NOMO-1 treated with DMSO at 0.1 percent for 48 hours (cell line): ENCODE data around the gene CCDC158.
"Not testable (repeated sequence)": the region's sequence is repeated elsewhere in the genome, so short reads cannot be mapped to it uniquely, and the experiment has no call there.

ENCODE experiments used
- DNase-seq: peaks from one replicate; lab custom pipeline; 2025; ENCODE audit not compliant: unreplicated experiment; lab: John Stamatoyannopoulos, UW

Gene CCDC158

GRCh38 chr4:76430519-76431388 lies 9.8 kb upstream of the CCDC158 start:
- DNase-seq, result peak; percentile 59

- peak; percentile 63 for DNase-seq
These were observed 8.7 kb upstream of the CCDC158 start for GRCh38 chr4:76429636-76430035.

GRCh38 chr4:76426272-76426671 lies 5.3 kb upstream of the CCDC158 start:
- no peak for DNase-seq

DNA sequence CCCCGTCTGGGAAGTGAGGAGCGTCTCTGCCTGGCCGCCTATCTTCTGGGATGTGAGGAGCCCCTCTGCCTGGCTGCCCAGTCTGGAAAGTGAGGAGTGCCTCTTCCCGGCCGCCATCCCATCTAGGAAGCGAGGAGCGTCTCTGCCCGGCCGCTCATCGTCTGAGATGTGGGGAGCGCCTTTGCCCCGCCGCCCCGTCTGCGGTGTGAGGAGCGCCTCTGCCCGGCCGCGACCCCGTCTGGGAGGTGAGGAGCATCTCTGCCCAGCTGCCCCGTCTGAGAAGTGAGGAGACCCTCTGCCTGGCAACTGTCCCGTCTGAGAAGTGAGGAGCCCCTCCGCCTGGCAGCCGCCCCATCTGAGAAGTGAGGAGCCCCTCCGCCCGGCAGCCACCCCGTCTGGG lies 2.2 kb upstream of the CCDC158 start:
- not testable (repeated sequence) for DNase-seq

- DNase-seq, result no peak
These were observed 666 bp downstream of the CCDC158 start for GRCh38 chr4:76420188-76420761.

DNA sequence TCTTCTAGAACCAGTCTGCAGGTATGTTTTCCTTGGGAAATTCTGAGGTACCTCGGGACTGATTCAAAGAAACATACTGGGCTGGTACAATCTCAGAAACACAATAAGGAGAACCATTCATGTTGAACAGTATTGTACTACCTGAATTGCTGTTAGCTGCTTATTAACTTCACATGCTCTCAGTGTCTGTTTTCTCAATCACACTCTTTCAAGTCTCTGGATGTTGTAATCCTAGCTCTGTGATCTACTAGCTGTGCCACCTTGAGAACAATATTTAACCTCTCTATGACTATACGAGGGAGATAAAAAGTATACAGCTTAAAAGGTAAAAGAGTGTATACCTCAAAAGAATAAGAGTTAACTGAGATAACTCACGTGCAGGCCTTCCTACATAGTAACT lies 10.3 kb downstream of the CCDC158 start:
- no peak for DNase-seq

- peak; percentile 77 for DNase-seq
These were observed 13.4 kb downstream of the CCDC158 start for GRCh38 chr4:76407440-76408119.

DNA sequence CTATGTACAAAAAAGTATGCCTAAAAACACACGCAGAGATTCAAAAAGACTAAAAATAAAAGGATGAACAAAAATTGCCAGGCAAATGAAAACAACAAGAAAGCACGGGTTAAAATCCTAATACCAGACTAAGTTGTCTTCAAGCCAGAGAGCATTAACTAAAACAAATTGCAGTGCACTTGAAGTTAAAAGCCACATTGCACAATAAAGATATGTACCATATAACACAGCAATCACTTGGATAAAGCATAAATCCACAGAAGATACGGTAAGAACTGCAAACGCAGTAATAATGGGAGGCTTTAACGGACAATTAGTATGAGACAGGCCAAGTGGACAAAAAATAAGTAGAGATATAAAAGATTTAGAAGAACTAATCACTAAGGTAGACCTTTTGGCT lies 14.9 kb downstream of the CCDC158 start:
- DNase-seq, result no peak

GRCh38 chr4:76401654-76402053 lies 19.3 kb downstream of the CCDC158 start:
- DNase-seq, result no peak

GRCh38 chr4:76388160-76388908 lies 32.6 kb downstream of the CCDC158 start:
- DNase-seq, result no peak

DNA sequence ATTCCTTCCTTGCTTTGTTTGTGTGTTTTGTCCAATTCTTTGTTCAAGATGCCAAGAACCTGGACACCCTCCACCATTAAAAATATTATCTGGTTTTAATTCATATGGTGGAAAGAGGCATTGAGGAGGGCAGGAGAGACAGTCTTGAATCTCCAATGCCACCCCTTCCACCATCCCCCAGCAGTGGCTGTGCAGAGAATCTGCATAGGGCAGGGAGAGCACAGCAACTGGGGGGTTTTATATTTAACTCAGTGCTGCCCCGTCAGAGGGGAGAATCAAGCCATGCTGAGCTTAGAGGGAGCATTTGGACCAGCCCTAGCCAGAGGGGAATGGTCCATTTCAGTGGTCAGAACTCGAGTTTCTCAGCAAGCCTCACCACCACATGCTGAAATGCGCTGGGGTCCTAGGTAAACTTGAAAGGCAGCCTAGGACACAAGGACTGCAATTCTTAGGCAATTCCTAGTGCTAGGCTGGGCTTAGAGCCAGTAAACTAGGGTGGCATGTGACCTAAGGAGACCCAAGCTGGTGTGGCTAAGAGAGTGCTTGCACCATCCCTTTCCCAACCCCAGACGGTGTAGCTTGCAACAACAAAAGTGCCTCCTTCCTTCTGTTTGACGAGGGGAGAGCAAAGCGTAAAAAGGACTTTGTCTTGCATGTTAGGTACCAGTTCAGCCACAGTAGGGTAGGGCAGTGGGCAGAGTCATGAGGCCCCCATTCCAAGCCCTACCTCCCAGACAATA lies 34.2 kb downstream of the CCDC158 start:
- DNase-seq, result no peak

DNA sequence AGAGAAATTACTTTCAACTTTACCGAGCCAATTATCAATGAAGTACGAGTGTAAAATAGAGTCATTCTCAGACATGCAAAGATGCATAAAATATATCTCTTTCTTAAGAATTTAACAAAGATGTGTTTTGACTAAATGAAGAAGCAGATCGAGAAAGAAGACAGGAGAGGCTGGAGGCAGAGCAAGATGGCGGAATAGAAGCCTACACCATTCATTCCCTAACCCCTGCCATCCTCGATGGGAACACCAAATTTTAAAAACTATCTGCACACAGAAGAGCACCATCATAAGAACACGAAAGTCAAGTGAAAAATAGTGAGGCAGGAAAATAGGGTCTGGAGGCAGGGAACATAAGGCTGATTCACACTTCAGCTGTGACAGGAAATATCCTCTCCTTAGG lies 35.0 kb downstream of the CCDC158 start:
- no peak for DNase-seq

- peak; percentile 28 for DNase-seq
These were observed 36.9 kb downstream of the CCDC158 start for GRCh38 chr4:76384052-76384451.

GRCh38 chr4:76383001-76383400 lies 37.9 kb downstream of the CCDC158 start:
- no peak for DNase-seq

DNA sequence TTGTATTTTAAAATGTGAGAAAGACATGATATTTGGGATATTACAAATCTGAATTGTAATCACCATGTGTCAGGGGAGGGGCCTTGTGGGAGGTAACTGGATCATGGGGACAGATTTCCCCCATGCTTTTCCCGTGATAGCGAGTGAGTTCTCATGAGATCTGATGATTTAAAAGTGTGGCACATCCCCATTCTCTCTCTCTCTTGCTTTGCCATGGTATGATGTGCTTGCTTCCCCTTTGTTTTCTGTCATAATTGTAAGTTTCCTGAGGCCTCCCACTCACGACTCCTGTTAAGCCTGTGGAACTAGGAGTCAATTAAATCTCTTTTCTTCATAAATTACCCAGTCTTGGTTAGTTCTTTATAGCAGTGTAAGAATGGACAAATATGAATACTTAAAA lies 39.0 kb downstream of the CCDC158 start:
- DNase-seq, result peak; percentile 62

GRCh38 chr4:76380561-76380960 lies 40.4 kb downstream of the CCDC158 start:
- no peak for DNase-seq

DNA sequence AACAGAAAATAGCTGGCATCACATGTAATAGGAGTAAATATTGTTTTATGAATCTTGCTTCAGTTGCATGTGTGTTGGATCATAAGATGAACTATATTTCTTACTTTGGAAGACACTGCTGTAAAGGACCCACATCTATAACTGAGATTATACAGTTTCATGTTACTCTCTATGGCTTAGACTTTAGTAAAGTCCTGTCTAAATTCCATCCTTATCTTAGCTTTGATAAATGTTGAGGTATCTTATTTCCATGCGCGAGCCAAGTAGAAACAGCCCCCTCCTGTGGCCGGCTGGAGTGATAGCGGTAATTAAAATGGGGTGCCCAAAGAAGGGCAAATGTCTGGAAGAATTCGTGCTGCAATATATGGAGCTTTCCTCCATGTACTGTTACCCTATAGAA lies 43.0 kb downstream of the CCDC158 start:
- DNase-seq, result no peak

GRCh38 chr4:76377481-76377901 lies 43.5 kb downstream of the CCDC158 start:
- no peak for DNase-seq

DNA sequence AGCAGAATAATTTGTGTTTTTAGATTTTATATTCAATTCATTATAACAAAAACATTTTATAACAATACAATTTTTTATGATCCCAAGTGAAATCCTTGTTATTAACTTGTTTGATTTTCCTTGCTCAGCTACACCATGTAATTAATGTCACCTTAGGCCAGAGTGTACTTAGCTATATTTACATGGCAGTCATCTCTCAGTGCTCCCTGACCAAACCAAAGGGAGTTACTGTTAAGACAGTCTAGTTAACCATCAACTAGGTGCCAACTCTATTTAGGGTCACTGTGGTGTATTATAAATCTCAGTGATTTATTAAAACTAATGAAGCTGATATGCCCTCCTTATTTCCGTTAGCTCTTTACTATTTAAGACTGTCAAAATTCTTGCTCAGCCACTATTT lies 44.4 kb downstream of the CCDC158 start:
- no peak for DNase-seq

DNA sequence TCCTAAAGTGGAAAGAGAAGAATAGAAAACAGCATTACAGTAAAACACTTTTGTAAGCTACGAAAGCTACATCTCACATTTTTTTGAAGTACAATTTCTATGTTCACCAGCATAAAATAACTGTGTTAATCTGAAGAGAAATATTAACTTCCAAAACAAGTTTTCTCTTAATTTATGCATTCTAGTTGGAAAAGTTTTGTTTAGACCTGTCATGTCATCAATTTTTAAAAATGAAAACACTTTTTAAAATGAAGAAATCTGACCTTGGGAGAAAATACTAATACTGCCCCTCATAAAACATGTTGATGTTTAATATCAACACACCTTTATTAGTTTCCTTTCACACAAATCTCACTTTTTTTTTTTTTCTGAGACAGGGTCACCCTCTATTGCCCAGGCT lies 45.2 kb downstream of the CCDC158 start:
- no peak for DNase-seq

- DNase-seq, result no peak
These were observed 46.1 kb downstream of the CCDC158 start for GRCh38 chr4:76374798-76375197.
